Tibial nerve (tissue), 4 donors: ENCODE data around the gene GOLT1A.

Experiments used
- CTCF ChIP-seq, 5 experiments: fragments of 200-600 bp in 3 of 5; fragments of 450-650 bp in 2 of 5; sonication (generic) in 3 of 5; IDR thresholded peaks; one replicate each; pipeline ENCODE4 v1.5.1; 2016 to 2019; ENCODE audit warnings: antibody characterized with exemption in 5 of 5, mild to moderate bottlenecking in 3 of 5, moderate library complexity in 2 of 5
- EP300 ChIP-seq, 2 donors: sonication (generic); formaldehyde crosslinking; IDR thresholded peaks; one replicate each; pipeline ENCODE4 v1.6.1; 2017; ENCODE audit warnings: antibody characterized with exemption in 2 of 2, mild to moderate bottlenecking in 1 of 2
- POLR2A ChIP-seq, 2 donors: fragments of 450-650 bp; IDR thresholded peaks; one replicate each; pipeline ENCODE4 v1.6.1; 2017; ENCODE audit warnings: antibody characterized with exemption in 2 of 2, mild to moderate bottlenecking in 2 of 2, moderate library complexity in 2 of 2

GRCh38 chr1:204194771-204195170 lies 19.0 kb downstream of the GOLT1A start:
- no peak for TF ChIP-seq CTCF (IDR thresholded peaks at IDR 0.05)
- no peak for TF ChIP-seq POLR2A (IDR thresholded peaks at IDR 0.05)
- no peak for TF ChIP-seq EP300 (IDR thresholded peaks at IDR 0.05)
